GM12874 (cell line): Measurements from ENCODE around the gene TMA7.

Experiments
- CTCF ChIP-seq: IDR thresholded peaks from 2 replicates; pipeline ENCODE4 v1.5.1; 2011; ENCODE audit warnings: low read depth, mild to moderate bottlenecking, control low read depth, low read length, moderate library complexity; ENCODE audit not compliant: insufficient read depth

The TMA7 gene

GRCh38 chr3:48419597-48419996 lies 20.5 kb upstream of the TMA7 start:
- no peak for TF ChIP-seq CTCF

GRCh38 chr3:48420561-48420960 lies 19.5 kb upstream of the TMA7 start:
- no peak for TF ChIP-seq CTCF

GRCh38 chr3:48422272-48422671 lies 17.8 kb upstream of the TMA7 start:
- no peak for TF ChIP-seq CTCF

- no peak for TF ChIP-seq CTCF
Observed at GRCh38 chr3:48422681-48423080, 17.4 kb upstream of the TMA7 start.

GRCh38 chr3:48423241-48423882 lies 16.7 kb upstream of the TMA7 start:
- no peak for TF ChIP-seq CTCF

GRCh38 chr3:48423883-48424695 lies 16.0 kb upstream of the TMA7 start:
- no peak for TF ChIP-seq CTCF

GRCh38 chr3:48425281-48425812 lies 14.7 kb upstream of the TMA7 start:
- TF ChIP-seq CTCF, result no peak
